Panc1 (cell line): ENCODE data around the gene DCHS1. TPM values are rescaled to one million over a fixed set of nuclear protein-coding genes. Genes with fewer than 3 reads are reported as not detected.

Experiments
- ATAC-seq: fragments of 200-7000 bp; cut with Tn5 transposase; 2 replicates; pipeline ENCODE4 v1.9.1; 2020; ENCODE audit warnings: mild to moderate bottlenecking, moderate library complexity
- BruUV-seq: library from RNA; stranded (reverse); fragments of 400-500 nt; replicated peaks from 2 replicates; lab custom pipeline; 2021; lab: Mats Ljungman, UMichigan
- CTCF ChIA-PET: fragments of 300-600 bp; sonication (Branson Sonifier 250); formaldehyde crosslinking; loops from one replicate; lab custom pipeline; 2022; ENCODE audit warnings: antibody characterized with exemption; lab: Charles Lee
- POLR2A ChIA-PET: fragments of 300-600 bp; sonication (Branson Sonifier 250); formaldehyde crosslinking; loops from one replicate; lab custom pipeline; 2022; ENCODE audit warnings: antibody characterized with exemption; lab: Charles Lee
- DNase-seq: peaks from one replicate; pipeline ENCODE4 v3.0.0-alpha.2; 2010; ENCODE audit warnings: low read depth, low spot score
- H3K27ac ChIP-seq: 2 replicates; pipeline ENCODE4 v1.5.1; 2011; ENCODE audit warnings: mild to moderate bottlenecking, low read length, inconsistent platforms
- H3K27me3 ChIP-seq: fragments of 200-500 bp; sonication (Bioruptor generic); 2 replicates; pipeline ENCODE4 v1.6.0; 2014; ENCODE audit warnings: low read length, inconsistent platforms; ENCODE audit not compliant: control insufficient read depth, insufficient read depth
- H3K36me3 ChIP-seq: fragments of 200-500 bp; sonication (Bioruptor generic); 2 replicates; pipeline ENCODE4 v1.5.1; 2014; ENCODE audit warnings: inconsistent platforms, mild to moderate bottlenecking, low read length, moderate library complexity; ENCODE audit not compliant: control insufficient read depth, insufficient read depth
- H3K4me1 ChIP-seq: 2 replicates; pipeline ENCODE4 v1.5.1; 2011; ENCODE audit warnings: inconsistent platforms, mild to moderate bottlenecking, low read length, moderate library complexity; ENCODE audit not compliant: control insufficient read depth, insufficient read depth
- H3K4me3 ChIP-seq, 2 experiments: 2 replicates each; pipeline ENCODE4 v1.5.1; 2011 to 2012; ENCODE audit warnings: low read depth in 2 of 2, low read length in 2 of 2, mild to moderate bottlenecking in 2 of 2, inconsistent platforms in 1 of 2, moderate library complexity in 1 of 2
- H3K9me3 ChIP-seq: fragments of 200-500 bp; sonication (Bioruptor generic); 2 replicates; pipeline ENCODE4 v1.5.1; 2014; ENCODE audit warnings: low read depth, mild to moderate bottlenecking, inconsistent platforms, low read length, moderate library complexity; ENCODE audit not compliant: control insufficient read depth, insufficient read depth
- CTCF ChIP-seq: fragments of 450-650 bp; IDR thresholded peaks from 2 replicates; pipeline ENCODE4 v1.5.1; 2017; ENCODE audit warnings: mild to moderate bottlenecking
- POLR2AphosphoS5 ChIP-seq: IDR thresholded peaks from 2 replicates; pipeline ENCODE4 v1.6.1; 2012; ENCODE audit warnings: mild to moderate bottlenecking, low read depth, low read length, moderate library complexity
- REST ChIP-seq, 2 experiments: IDR thresholded peaks; 2 replicates each; pipeline ENCODE4 v1.6.1; 2011 to 2012; ENCODE audit warnings: low read depth in 2 of 2, control low read depth in 1 of 2, low read length in 1 of 2, mild to moderate bottlenecking in 1 of 2, moderate library complexity in 1 of 2; ENCODE audit not compliant: insufficient read depth in 1 of 2
- SIN3A ChIP-seq: IDR thresholded peaks from 2 replicates; pipeline ENCODE4 v1.6.1; 2012; ENCODE audit warnings: low read depth, mild to moderate bottlenecking, low read length, moderate library complexity, borderline replicate concordance; ENCODE audit not compliant: insufficient read depth
- TCF7L2 ChIP-seq: IDR thresholded peaks from 2 replicates; pipeline ENCODE4 v1.6.1; 2011; ENCODE audit warnings: mild to moderate bottlenecking, low read depth, low read length, inconsistent platforms
- in situ Hi-C: cut with HindIII; loops from 2 replicates; pipeline ENCODE4 v1.10.0; 2016; ENCODE audit warnings: low sequenced_read_pairs, low pct_unique_long_range_greater_than_20kb
- intact Hi-C: fragments of 100-400 bp; cut with micrococcal nuclease; formaldehyde crosslinking; loops from one replicate; pipeline ENCODE4 v1.10.0; 2022; ENCODE audit not compliant: unreplicated experiment
- total RNA-seq: library from RNA; stranded (reverse); gene quantifications from one replicate; pipeline ENCODE4 v1.2.1, GENCODE V29; 2021; ENCODE audit not compliant: unreplicated experiment

DCHS1 gene
- total RNA-seq, 1 experiment from 2014 or later: 2.2 TPM

DNA sequence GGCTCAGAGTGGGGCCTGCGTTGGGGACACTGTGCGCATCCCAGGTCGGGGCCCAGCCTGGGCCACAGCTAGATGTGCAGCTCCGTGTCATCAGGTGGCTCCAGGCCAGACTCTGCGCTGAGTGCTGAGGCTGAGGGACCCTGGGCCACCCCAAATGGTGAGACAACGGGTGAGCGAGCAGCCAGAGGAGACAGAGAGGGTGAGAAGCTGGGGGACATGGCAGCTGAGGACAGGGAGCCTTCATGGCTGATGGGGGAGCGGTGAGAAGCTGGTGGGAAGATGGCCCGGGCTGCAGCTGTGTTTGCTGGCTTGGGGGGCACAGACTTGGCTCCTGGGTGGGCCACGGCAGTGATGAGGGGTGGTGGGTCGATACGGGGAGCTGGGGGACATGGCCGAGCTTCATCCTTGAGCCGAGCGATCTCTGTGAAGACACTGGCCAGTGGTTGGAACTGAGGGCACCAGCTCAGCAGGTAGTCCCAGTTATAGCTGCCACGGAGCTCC lies 33.8 kb downstream of the DCHS1 start:
- DNase-seq (no peak), ATAC-seq (no peak)
- Histone ChIP-seq H3K9me3 (no peaks in the 10 kb centered on the region), H3K27ac (no peak overlapping the region), H3K36me3 (no peaks in the 10 kb centered on the region), H3K4me3 (no peak overlapping the region), H3K4me1 (peaks cover 13% of the 10 kb centered on the region), H3K27me3 (no peaks in the 10 kb centered on the region)
- in situ Hi-C loops (no loop called here), intact Hi-C loops (no loop called here)
- no peak for TF ChIP-seq SIN3A
- no peak for TF ChIP-seq POLR2AphosphoS5
- TF ChIP-seq REST (IDR thresholded peaks at IDR 0.05; ENCODE audit: insufficient read depth in 1 of 2, low read depth in 2 of 2, low read length in 1 of 2): no peak
- no peak for TF ChIP-seq TCF7L2
- TF ChIP-seq CTCF: no peak
- POLR2A ChIA-PET: no interaction called here
- CTCF ChIA-PET: interaction anchor here (0.6 kb wide), 1 partner anchor 52 kb away, joined by 5 read pairs; no protein-coding TSS in a partner anchor
- no TSS peak for BruUV-seq

DNA sequence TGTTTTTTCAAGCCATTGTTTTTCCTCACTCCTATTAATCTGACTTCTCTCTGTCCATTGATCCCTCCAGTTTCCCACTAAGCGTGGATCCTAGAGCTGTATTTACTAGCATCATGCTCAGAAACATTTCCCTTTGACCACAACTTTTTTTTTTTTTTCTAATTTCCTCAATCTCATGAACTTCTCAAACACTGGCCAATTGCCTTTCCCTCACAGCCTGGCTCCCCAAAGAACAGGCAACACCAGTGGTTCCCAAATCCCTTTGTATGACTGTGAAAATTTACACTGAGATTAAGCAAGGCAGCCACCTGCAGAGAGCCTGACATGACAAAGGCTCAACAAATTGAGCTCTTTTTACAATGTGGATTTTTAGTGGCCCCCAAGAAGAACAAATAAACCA lies 35.0 kb downstream of the DCHS1 start:
- H3K4me1 ChIP-seq: peaks cover 13% of the 10 kb centered on the region
- no peaks in the 10 kb centered on the region for H3K27me3 ChIP-seq
- TF ChIP-seq SIN3A (no peak), CTCF (no peak), POLR2AphosphoS5 (no peak), TCF7L2 (no peak), REST (IDR thresholded peaks at IDR 0.05; ENCODE audit: insufficient read depth in 1 of 2, low read depth in 2 of 2, low read length in 1 of 2) (no peak)
- BruUV-seq: no TSS peak
- no peak overlapping the region for H3K4me3 ChIP-seq
- ChIA-PET CTCF (interaction anchor here (0.6 kb wide), 1 partner anchor 63 kb away, joined by 3 read pairs; the partner anchor contains the start of gene MRPL17), POLR2A (no interaction called here)
- no peak overlapping the region for H3K27ac ChIP-seq
- DNase-seq (no peak), ATAC-seq (no peak)
- H3K36me3 ChIP-seq: no peaks in the 10 kb centered on the region
- in situ Hi-C loops (no loop called here), intact Hi-C loops (no loop called here)
- H3K9me3 ChIP-seq: no peaks in the 10 kb centered on the region
